GM18526 (cell line): ENCODE data around the gene TCEAL5.

Experiments used
- POLR2A ChIP-seq: IDR thresholded peaks from 3 replicates; pipeline ENCODE4 v1.6.1; 2011; ENCODE audit not compliant: insufficient read length; ENCODE audit errors: extremely low read depth

Gene TCEAL5

GRCh38 chrX:103250977-103251376 lies 25.6 kb downstream of the TCEAL5 start:
- TF ChIP-seq POLR2A: no peak

DNA sequence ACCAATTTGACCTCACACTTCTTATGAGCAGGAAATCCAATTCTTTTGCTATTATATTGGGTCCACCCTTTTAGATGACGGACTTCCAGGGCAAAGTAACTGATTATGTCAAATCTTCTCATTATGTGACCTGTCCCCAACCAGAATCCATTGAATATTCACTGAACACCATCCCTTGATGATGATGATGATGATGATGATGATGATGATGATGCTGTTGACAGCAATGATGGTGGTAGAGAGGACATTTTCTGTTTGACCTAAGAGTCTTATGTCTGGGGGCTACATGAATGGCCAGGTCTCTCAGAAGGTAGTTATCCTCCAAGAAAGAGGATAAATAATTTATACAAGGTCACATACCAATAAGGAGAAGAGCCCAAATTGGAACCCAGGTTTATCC lies 26.7 kb downstream of the TCEAL5 start:
- no peak for TF ChIP-seq POLR2A

- no peak for TF ChIP-seq POLR2A
These were observed 28.0 kb downstream of the TCEAL5 start for GRCh38 chrX:103248553-103248952.

DNA sequence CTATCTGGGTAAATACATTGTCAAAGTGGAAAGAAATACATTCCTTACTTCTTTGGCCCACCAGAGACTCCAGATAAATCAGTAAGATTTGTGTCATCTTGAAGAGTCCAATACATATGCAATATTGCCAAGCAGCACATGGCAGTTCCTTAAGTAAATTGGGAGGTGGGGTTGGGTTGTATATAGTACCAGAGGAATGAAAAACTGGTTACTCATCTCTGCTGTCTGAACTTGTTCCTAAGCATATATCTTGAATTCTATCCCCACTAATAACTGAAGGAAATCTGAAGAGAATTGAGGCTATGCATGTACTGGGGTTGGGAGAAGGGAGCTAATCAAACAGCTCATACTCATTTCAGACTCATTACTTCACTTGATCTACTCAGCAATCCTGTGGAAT lies 36.4 kb downstream of the TCEAL5 start:
- TF ChIP-seq POLR2A: no peak

GRCh38 chrX:103236296-103236695 lies 40.3 kb downstream of the TCEAL5 start:
- TF ChIP-seq POLR2A: no peak

DNA sequence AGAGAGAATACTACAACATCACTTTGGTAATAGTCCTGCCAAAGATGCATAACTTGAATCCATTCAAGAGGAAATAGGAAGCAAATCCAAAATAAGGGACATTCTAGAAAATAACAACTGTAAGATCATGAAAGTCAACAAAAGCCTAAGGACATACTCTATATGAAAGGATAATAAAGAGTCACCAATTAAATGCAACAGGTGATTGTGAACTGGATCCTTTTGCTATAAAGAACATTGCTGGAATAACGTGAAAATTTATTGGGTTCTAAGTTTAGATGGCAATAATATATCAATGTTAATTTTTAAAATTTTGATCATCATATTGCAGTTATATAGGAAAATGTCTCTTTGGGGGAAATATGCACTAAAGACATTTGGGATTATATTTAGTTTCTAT lies 41.7 kb downstream of the TCEAL5 start:
- TF ChIP-seq POLR2A: no peak

DNA sequence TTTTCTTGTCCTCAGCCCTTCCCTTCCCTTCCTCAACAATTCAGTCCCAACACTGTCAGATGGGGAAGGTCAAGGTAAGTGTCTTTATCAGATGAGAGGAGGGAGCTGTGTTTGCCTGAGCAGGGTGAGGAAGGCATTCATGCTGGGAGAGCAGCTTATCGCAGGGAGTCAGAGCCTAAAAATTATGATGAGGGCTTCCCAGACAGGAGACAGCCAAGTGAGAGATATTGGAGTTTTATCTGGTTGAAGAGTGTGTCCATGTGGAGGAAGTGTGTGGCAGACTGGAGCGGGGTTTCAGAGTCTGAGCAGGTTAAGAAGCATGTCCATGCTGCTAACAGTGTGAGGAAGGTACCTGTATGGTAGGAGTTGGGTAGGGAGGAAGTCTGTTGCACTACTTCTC lies 43.3 kb downstream of the TCEAL5 start:
- no peak for TF ChIP-seq POLR2A
